Kidney capillary endothelial cell (primary cell): ENCODE results near the gene ZFHX3.

Source experiments
- DNase-seq: peaks from one replicate; pipeline ENCODE4 v3.0.0-alpha.2; 2018; ENCODE audit warnings: low spot score

The ZFHX3 gene

GRCh38 chr16:72847187-72848027 is 200.5 kb downstream of the ZFHX3 start:
- DNase-seq = peak; percentile 14

- DNase-seq = no peak
Measured at GRCh38 chr16:72846594-72846993, 201.3 kb downstream of the ZFHX3 start.

- no peak for DNase-seq
Measured at GRCh38 chr16:72845322-72846020, 202.5 kb downstream of the ZFHX3 start.

- DNase-seq = no peak
Measured at GRCh38 chr16:72844225-72844920, 203.6 kb downstream of the ZFHX3 start.

GRCh38 chr16:72841506-72841905 is 206.4 kb downstream of the ZFHX3 start:
- DNase-seq = no peak

- DNase-seq = no peak
Measured at GRCh38 chr16:72840631-72841381, 207.1 kb downstream of the ZFHX3 start.

GRCh38 chr16:72838951-72839350 is 209.0 kb downstream of the ZFHX3 start:
- DNase-seq = no peak

GRCh38 chr16:72838586-72838910 is 209.4 kb downstream of the ZFHX3 start:
- DNase-seq = no peak

- DNase-seq = no peak
Measured at GRCh38 chr16:72837846-72838585, 209.9 kb downstream of the ZFHX3 start.

GRCh38 chr16:72836985-72837384 is 210.9 kb downstream of the ZFHX3 start:
- DNase-seq = no peak

- DNase-seq = no peak
Measured at GRCh38 chr16:72836181-72836580, 211.7 kb downstream of the ZFHX3 start.

- DNase-seq = no peak
Measured at GRCh38 chr16:72835086-72835485, 212.8 kb downstream of the ZFHX3 start.

- DNase-seq = no peak
Measured at GRCh38 chr16:72834499-72834898, 213.4 kb downstream of the ZFHX3 start.

- DNase-seq = no peak
Measured at GRCh38 chr16:72833969-72834368, 214.0 kb downstream of the ZFHX3 start.

- DNase-seq = no peak
Measured at GRCh38 chr16:72833482-72833881, 214.4 kb downstream of the ZFHX3 start.

GRCh38 chr16:72832621-72833248 is 215.2 kb downstream of the ZFHX3 start:
- DNase-seq = peak; percentile 53

GRCh38 chr16:72829846-72830775 is 217.8 kb downstream of the ZFHX3 start:
- DNase-seq = no peak

GRCh38 chr16:72827866-72828265 is 220.1 kb downstream of the ZFHX3 start:
- DNase-seq = no peak

GRCh38 chr16:72825912-72826621 is 221.9 kb downstream of the ZFHX3 start:
- DNase-seq = no peak
